Measurements from ENCODE around the gene GLT8D2.

DNA sequence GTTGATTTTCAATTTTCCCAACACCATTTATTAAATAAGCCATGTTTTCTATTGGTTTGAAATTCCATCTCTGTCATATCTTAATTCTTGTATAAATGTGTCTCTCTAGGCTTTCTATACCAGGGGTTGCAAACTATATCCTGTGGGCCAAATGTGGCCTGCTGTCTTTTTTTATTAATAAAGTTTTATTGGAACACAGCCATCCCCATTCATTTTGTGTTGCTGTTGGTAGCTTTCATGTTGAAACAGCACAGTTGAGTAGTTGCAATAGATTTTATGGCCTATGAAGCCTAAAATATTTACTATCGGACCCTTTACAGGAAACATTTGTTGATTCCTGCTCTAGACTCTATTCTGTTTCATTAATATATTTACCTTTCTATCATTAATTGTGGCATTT lies 23.7 kb upstream of the GLT8D2 start:
- TF ChIP-seq POLR2A (IDR thresholded peaks at IDR 0.05) = no peak
- TF ChIP-seq, protein P1, sequence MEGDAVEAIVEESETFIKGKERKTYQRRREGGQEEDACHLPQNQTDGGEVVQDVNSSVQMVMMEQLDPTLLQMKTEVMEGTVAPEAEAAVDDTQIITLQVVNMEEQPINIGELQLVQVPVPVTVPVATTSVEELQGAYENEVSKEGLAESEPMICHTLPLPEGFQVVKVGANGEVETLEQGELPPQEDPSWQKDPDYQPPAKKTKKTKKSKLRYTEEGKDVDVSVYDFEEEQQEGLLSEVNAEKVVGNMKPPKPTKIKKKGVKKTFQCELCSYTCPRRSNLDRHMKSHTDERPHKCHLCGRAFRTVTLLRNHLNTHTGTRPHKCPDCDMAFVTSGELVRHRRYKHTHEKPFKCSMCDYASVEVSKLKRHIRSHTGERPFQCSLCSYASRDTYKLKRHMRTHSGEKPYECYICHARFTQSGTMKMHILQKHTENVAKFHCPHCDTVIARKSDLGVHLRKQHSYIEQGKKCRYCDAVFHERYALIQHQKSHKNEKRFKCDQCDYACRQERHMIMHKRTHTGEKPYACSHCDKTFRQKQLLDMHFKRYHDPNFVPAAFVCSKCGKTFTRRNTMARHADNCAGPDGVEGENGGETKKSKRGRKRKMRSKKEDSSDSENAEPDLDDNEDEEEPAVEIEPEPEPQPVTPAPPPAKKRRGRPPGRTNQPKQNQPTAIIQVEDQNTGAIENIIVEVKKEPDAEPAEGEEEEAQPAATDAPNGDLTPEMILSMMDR (IDR thresholded peaks at IDR 0.05) = no peak

Measured in prostate gland (tissue), 2 donors.